ENCODE data around the gene FRMD4A. TPM values are rescaled to one million over a fixed set of nuclear protein-coding genes. Genes with fewer than 3 reads are reported as not detected.

The FRMD4A gene
- total RNA-seq, 2 donors from 2014 or later = 22.3 to 22.4 TPM

DNA sequence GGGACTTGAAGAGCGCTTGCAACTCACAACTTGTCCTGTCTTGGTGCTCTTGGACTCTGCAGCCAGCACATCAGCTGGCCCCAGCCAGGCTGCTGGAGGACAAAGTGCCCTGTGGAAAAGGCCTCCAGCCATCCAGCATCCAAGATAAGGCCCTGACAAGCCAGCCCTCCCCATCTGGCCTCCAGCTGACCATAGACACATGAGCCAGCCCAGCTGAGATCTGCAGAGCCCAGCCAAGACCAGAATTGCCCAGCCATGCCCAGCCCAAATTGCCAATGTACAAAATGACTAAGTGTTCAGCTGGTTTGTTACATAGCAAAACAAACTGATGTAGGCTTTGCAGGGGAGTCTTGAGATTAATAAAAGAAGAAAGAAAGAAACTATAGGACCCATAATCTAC lies 36.0 kb upstream of the FRMD4A start:
- peaks cover 5% of the 10 kb centered on the region for H3K9me3 ChIP-seq (ENCODE audit: control insufficient read depth, low read length)
- H3K27me3 ChIP-seq (ENCODE audit: control insufficient read depth, insufficient read depth, low read length, poor library complexity, severe bottlenecking) = no peaks in the 10 kb centered on the region
- no peaks in the 10 kb centered on the region for H3K36me3 Mint-ChIP-seq (ENCODE audit: low read depth)
- DNase-seq = no peak
- H3K4me1 Mint-ChIP-seq = no peaks in the 10 kb centered on the region
- no peaks in the 10 kb centered on the region for H3K4me1 ChIP-seq (ENCODE audit: control insufficient read depth, insufficient read depth, low read length)
- no peak overlapping the region for H3K27ac ChIP-seq (ENCODE audit: low read depth, low read length)
- H3K36me3 ChIP-seq (ENCODE audit: control insufficient read depth, insufficient read depth, low read length) = no peaks in the 10 kb centered on the region
- H3K4me3 ChIP-seq (ENCODE audit: low read length) = no peak overlapping the region
- H3K27ac Mint-ChIP-seq = no peak overlapping the region
- H3K4me3 Mint-ChIP-seq = no peak overlapping the region
- no peaks in the 10 kb centered on the region for H3K9me3 Mint-ChIP-seq
- WGBS, 2 experiments (ENCODE audit: insufficient coverage in 1 of 2, insufficient read length in 1 of 2) = 97 to 100% methylated on average over 1 of the region's 1 CpG
- H3K9ac ChIP-seq (ENCODE audit: extremely low read depth, low read length, poor library complexity, severe bottlenecking) = no peak overlapping the region
- TF ChIP-seq, protein P1, sequence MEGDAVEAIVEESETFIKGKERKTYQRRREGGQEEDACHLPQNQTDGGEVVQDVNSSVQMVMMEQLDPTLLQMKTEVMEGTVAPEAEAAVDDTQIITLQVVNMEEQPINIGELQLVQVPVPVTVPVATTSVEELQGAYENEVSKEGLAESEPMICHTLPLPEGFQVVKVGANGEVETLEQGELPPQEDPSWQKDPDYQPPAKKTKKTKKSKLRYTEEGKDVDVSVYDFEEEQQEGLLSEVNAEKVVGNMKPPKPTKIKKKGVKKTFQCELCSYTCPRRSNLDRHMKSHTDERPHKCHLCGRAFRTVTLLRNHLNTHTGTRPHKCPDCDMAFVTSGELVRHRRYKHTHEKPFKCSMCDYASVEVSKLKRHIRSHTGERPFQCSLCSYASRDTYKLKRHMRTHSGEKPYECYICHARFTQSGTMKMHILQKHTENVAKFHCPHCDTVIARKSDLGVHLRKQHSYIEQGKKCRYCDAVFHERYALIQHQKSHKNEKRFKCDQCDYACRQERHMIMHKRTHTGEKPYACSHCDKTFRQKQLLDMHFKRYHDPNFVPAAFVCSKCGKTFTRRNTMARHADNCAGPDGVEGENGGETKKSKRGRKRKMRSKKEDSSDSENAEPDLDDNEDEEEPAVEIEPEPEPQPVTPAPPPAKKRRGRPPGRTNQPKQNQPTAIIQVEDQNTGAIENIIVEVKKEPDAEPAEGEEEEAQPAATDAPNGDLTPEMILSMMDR (conservative IDR thresholded peaks at IDR 0.05) = no peak
- H3K27me3 Mint-ChIP-seq (ENCODE audit: insufficient read depth) = no peaks in the 10 kb centered on the region

DNA sequence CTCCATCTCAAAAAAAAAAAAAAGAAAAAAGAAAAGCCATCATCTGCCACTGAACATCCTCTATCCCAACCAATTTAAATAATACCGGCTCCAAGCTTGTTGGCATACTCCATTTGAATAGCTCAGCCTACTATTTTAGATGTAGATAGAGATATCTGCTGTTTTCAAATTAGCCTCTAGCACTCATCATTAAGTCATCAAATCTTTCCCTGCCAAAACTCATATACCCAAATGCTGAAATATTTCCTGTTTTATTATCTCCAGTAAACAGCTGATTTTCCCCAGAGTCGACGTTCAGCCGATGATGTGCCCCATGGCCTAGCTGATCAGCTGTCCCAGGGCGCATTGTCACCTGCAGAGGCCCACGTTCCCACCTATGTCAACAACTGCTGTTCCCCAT lies 34.5 kb upstream of the FRMD4A start:
- Histone ChIP-seq H3K4me1 (ENCODE audit: control insufficient read depth, insufficient read depth, low read length) (no peaks in the 10 kb centered on the region), H3K27me3 (ENCODE audit: control insufficient read depth, insufficient read depth, low read length, poor library complexity, severe bottlenecking) (no peaks in the 10 kb centered on the region), H3K4me3 (ENCODE audit: low read length) (no peak overlapping the region), H3K27ac (ENCODE audit: low read depth, low read length) (no peak overlapping the region), H3K9ac (ENCODE audit: extremely low read depth, low read length, poor library complexity, severe bottlenecking) (no peak overlapping the region), H3K36me3 (ENCODE audit: control insufficient read depth, insufficient read depth, low read length) (no peaks in the 10 kb centered on the region), H3K9me3 (ENCODE audit: control insufficient read depth, low read length) (peaks cover 5% of the 10 kb centered on the region)
- no peaks in the 10 kb centered on the region for H3K4me1 Mint-ChIP-seq
- H3K27ac Mint-ChIP-seq = no peak overlapping the region
- H3K9me3 Mint-ChIP-seq = no peaks in the 10 kb centered on the region
- TF ChIP-seq, protein P1 (conservative IDR thresholded peaks at IDR 0.05) = no peak
- 94 to 95% methylated on average over 4 to 6 of the region's 6 CpGs for WGBS, 2 experiments (ENCODE audit: insufficient coverage in 1 of 2, insufficient read length in 1 of 2)
- no peak overlapping the region for H3K4me3 Mint-ChIP-seq
- DNase-seq = no peak
- H3K27me3 Mint-ChIP-seq (ENCODE audit: insufficient read depth) = no peaks in the 10 kb centered on the region
- no peaks in the 10 kb centered on the region for H3K36me3 Mint-ChIP-seq (ENCODE audit: low read depth)

DNA sequence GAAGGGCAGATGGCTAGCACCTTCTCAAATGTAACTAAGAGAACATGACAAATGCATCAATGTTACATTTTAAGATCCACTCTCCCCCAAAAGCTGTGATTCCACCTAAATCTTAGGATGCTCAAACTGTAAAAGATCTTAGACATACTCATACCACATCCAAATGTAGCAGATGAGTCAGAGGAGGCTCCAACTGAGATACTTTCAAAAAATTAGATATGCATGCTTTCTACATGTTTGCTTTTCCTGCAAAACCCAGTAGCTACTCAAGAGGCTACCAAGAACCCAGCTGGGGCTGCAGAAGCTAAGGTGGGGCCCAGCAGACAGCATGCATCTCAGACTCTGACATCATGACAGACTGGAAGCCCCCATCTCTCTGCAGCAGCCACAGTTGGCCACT lies 31.4 kb upstream of the FRMD4A start:
- no peaks in the 10 kb centered on the region for H3K27me3 Mint-ChIP-seq (ENCODE audit: insufficient read depth)
- H3K9me3 Mint-ChIP-seq = no peaks in the 10 kb centered on the region
- Histone ChIP-seq H3K9ac (ENCODE audit: extremely low read depth, low read length, poor library complexity, severe bottlenecking) (no peak overlapping the region), H3K27me3 (ENCODE audit: control insufficient read depth, insufficient read depth, low read length, poor library complexity, severe bottlenecking) (no peaks in the 10 kb centered on the region), H3K4me3 (ENCODE audit: low read length) (no peak overlapping the region), H3K9me3 (ENCODE audit: control insufficient read depth, low read length) (no peaks in the 10 kb centered on the region), H3K27ac (ENCODE audit: low read depth, low read length) (no peak overlapping the region), H3K36me3 (ENCODE audit: control insufficient read depth, insufficient read depth, low read length) (no peaks in the 10 kb centered on the region), H3K4me1 (ENCODE audit: control insufficient read depth, insufficient read depth, low read length) (no peaks in the 10 kb centered on the region)
- H3K4me3 Mint-ChIP-seq = no peak overlapping the region
- H3K36me3 Mint-ChIP-seq (ENCODE audit: low read depth) = no peaks in the 10 kb centered on the region
- H3K4me1 Mint-ChIP-seq = no peaks in the 10 kb centered on the region
- H3K27ac Mint-ChIP-seq = no peak overlapping the region
- no peak for DNase-seq
- TF ChIP-seq, protein P1 (conservative IDR thresholded peaks at IDR 0.05) = no peak

All from endodermal cell (in vitro differentiated cells).